ENCODE data around the gene NMS.

NMS gene

DNA sequence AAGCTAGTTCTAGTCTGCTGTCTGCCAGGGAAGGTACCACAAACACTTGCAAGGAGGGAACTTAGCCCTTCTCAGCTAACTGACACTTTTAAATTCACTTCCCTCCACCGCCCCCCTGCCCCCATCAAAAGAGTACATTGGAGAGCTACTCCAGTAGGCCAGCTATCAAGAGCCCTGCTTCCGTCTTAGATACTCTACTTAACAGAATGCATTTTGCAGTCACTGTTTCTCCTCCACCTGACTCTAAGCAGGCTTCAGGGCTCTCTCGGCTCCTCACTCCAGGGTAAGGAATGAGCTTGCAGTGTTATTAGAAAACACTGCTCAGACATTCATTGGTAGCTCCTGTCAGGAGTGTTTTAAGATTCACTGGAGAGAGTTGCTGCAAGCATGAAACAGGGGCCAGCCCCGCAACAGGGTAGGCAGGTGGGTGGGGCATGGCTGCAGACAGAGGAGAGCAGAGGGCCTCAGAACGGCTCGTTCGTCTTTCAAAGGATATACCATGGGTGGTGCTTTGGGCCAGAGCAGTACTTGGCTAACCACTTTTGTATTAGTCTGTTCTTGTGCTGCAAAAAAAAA lies 57.2 kb downstream of the NMS start:
- Histone ChIP-seq H3K9ac (no peak overlapping the region), H2AFZ (no peak overlapping the region), H3K27ac (no peak overlapping the region), H3K79me2 (no peaks in the 10 kb centered on the region), H3K27me3 (ENCODE audit: control insufficient read depth, insufficient read depth, low read length) (no peaks in the 10 kb centered on the region), H3K4me1 (no peaks in the 10 kb centered on the region), H3K4me2 (ENCODE audit: low read length) (no peak overlapping the region), H3K9me3 (ENCODE audit: control insufficient read depth, low read length) (no peaks in the 10 kb centered on the region), H3K36me3 (ENCODE audit: control insufficient read depth, insufficient read depth, low read length) (no peaks in the 10 kb centered on the region), H3K4me3 (ENCODE audit: low read depth, low read length) (no peak overlapping the region)
- TF ChIP-seq, protein P1, sequence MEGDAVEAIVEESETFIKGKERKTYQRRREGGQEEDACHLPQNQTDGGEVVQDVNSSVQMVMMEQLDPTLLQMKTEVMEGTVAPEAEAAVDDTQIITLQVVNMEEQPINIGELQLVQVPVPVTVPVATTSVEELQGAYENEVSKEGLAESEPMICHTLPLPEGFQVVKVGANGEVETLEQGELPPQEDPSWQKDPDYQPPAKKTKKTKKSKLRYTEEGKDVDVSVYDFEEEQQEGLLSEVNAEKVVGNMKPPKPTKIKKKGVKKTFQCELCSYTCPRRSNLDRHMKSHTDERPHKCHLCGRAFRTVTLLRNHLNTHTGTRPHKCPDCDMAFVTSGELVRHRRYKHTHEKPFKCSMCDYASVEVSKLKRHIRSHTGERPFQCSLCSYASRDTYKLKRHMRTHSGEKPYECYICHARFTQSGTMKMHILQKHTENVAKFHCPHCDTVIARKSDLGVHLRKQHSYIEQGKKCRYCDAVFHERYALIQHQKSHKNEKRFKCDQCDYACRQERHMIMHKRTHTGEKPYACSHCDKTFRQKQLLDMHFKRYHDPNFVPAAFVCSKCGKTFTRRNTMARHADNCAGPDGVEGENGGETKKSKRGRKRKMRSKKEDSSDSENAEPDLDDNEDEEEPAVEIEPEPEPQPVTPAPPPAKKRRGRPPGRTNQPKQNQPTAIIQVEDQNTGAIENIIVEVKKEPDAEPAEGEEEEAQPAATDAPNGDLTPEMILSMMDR (IDR thresholded peaks at IDR 0.05): no peak

DNA sequence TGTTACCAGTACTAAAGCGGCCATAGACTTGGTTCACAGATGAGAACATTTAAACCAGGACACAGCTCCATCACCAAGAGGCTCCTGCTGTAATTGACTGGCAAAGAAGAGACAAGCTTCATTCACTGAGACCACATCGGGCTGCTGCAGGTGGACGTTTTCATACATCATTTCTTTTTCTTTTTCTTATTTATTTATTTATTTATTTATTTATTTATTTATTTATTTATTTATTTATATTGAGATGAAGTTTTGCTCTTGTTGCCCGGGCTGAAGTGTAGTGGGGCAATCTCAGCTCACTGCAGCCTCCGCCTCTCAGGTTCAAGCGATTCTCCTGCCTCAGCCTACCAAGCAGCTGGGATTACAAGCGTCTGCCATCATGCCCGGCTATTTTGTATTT lies 58.9 kb downstream of the NMS start:
- TF ChIP-seq, protein P1 (IDR thresholded peaks at IDR 0.05): no peak
- Histone ChIP-seq H3K79me2 (no peaks in the 10 kb centered on the region), H3K27me3 (ENCODE audit: control insufficient read depth, insufficient read depth, low read length) (no peaks in the 10 kb centered on the region), H3K4me1 (no peaks in the 10 kb centered on the region), H2AFZ (no peak overlapping the region), H3K9ac (no peak overlapping the region), H3K36me3 (ENCODE audit: control insufficient read depth, insufficient read depth, low read length) (no peaks in the 10 kb centered on the region), H3K9me3 (ENCODE audit: control insufficient read depth, low read length) (no peaks in the 10 kb centered on the region), H3K4me2 (ENCODE audit: low read length) (no peak overlapping the region), H3K27ac (no peak overlapping the region), H3K4me3 (ENCODE audit: low read depth, low read length) (no peak overlapping the region)

DNA sequence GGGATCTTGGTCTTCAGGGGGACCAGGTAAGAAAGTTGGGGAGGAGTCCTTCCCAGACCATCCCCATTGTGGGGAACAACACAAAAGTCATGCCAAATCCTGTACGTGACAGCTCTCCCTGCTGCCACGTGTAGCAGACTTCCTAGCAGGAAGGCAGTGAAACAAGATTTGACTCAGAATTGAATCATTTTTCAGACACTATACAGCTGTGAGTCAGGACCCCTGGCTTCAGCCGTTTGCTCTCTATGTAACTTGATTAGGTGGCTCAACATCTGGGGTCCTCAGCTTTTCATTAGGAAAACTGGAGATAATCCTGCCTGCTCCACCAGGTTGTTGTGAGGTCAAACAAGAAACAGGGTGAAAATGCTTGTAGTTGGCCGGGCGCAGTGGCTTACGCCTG lies 59.6 kb downstream of the NMS start:
- Histone ChIP-seq H3K27ac (no peak overlapping the region), H3K36me3 (ENCODE audit: control insufficient read depth, insufficient read depth, low read length) (no peaks in the 10 kb centered on the region), H3K4me1 (no peaks in the 10 kb centered on the region), H3K79me2 (no peaks in the 10 kb centered on the region), H2AFZ (no peak overlapping the region), H3K27me3 (ENCODE audit: control insufficient read depth, insufficient read depth, low read length) (no peaks in the 10 kb centered on the region), H3K9ac (no peak overlapping the region), H3K4me3 (ENCODE audit: low read depth, low read length) (no peak overlapping the region), H3K9me3 (ENCODE audit: control insufficient read depth, low read length) (no peaks in the 10 kb centered on the region), H3K4me2 (ENCODE audit: low read length) (no peak overlapping the region)
- TF ChIP-seq, protein P1 (IDR thresholded peaks at IDR 0.05): no peak
